Measurements from ENCODE around the gene TXN. TPM values are rescaled to one million over a fixed set of nuclear protein-coding genes. Genes with fewer than 3 reads are reported as not detected.

The TXN gene
- total and polyA plus RNA-seq, 4 experiments from 2014 or later, result 45.6 to 267 (median 122) TPM

GRCh38 chr9:110287289-110287680 lies 31.0 kb upstream of the TXN start:
- H3K27me3 ChIP-seq (ENCODE audit: insufficient read depth, low read length), result no peaks in the 10 kb centered on the region
- ChIA-PET CTCF (ENCODE audit: partially characterized antibody) (no interaction called here), POLR2A (ENCODE audit: partially characterized antibody) (no interaction called here)
- Mint-ChIP-seq H3K9me3 (peaks cover 0 to 4% (median 0%) of the 10 kb centered on the region in 8 donors), H3K36me3 (no peaks in the 10 kb centered on the region), H3K27ac (no peak overlapping the region), H3K27me3 (peaks cover 11 to 16% of the 10 kb centered on the region in 2 donors), H3K4me1 (no peaks in the 10 kb centered on the region), H3K4me3 (no peak overlapping the region)
- H3K4me3 ChIP-seq (ENCODE audit: low read length in 2 of 2), result no peak overlapping the region
- intact Hi-C loops (cut with micrococcal nuclease), result no loop called here
- no peak for DNase-seq
- no peaks in the 10 kb centered on the region for H3K9me3 ChIP-seq (ENCODE audit: control insufficient read depth in 1 of 2, low read length in 2 of 2)
- H3K27ac ChIP-seq (ENCODE audit: low read depth, low read length), result no peak overlapping the region
- H3K4me1 ChIP-seq (ENCODE audit: insufficient read depth, low read length), result no peaks in the 10 kb centered on the region
- H3K36me3 ChIP-seq (ENCODE audit: insufficient read depth, low read length), result no peaks in the 10 kb centered on the region

DNA sequence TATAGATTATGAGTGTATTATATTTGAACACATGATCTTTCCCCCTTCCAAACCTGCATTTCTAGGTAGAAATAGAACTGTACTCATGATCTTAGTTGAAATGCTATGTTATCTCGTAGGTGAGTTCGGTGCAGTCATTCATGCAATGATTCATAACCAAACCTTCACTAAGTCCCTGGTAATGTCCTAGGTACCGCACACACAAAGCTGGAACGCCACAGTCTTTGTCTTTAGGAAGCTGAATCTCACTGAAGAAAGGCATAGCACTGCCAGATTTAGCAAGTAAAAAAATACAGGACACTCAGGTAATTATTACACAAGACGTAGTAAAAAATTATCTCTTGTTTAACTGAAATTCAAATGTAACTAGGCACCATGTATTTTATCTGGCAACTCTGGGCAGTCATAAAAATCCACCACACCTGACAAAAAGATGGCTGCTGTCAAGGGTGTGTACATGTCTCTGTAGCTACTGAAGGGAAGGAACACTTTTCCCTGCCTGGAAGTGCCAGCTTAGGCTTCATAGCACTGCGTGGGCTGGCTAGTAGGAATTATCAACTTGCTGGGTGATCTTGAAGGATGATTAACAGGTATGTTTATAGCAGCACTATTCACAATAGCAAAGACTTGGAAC lies 28.0 kb upstream of the TXN start:
- POLR2A ChIA-PET (ENCODE audit: partially characterized antibody), result no interaction called here
- DNase-seq, result no peak
- intact Hi-C loops (cut with micrococcal nuclease), result no loop called here
- no peak overlapping the region for H3K4me3 ChIP-seq (ENCODE audit: low read length in 2 of 2)
- CTCF ChIA-PET (ENCODE audit: partially characterized antibody), result no interaction called here
- H3K9me3 ChIP-seq (ENCODE audit: control insufficient read depth in 1 of 2, low read length in 2 of 2), result no peaks in the 10 kb centered on the region
- H3K27ac Mint-ChIP-seq, result no peak overlapping the region
- H3K27me3 ChIP-seq (ENCODE audit: insufficient read depth, low read length), result no peaks in the 10 kb centered on the region
- H3K36me3 Mint-ChIP-seq, result no peaks in the 10 kb centered on the region
- H3K4me3 Mint-ChIP-seq, result no peak overlapping the region
- H3K27me3 Mint-ChIP-seq, result peaks cover 12 to 17% of the 10 kb centered on the region in 2 donors
- peaks cover 0 to 4% (median 0%) of the 10 kb centered on the region in 8 donors for H3K9me3 Mint-ChIP-seq
- H3K27ac ChIP-seq (ENCODE audit: low read depth, low read length), result no peak overlapping the region
- no peaks in the 10 kb centered on the region for H3K4me1 Mint-ChIP-seq
- H3K36me3 ChIP-seq (ENCODE audit: insufficient read depth, low read length), result no peaks in the 10 kb centered on the region
- no peaks in the 10 kb centered on the region for H3K4me1 ChIP-seq (ENCODE audit: insufficient read depth, low read length)

DNA sequence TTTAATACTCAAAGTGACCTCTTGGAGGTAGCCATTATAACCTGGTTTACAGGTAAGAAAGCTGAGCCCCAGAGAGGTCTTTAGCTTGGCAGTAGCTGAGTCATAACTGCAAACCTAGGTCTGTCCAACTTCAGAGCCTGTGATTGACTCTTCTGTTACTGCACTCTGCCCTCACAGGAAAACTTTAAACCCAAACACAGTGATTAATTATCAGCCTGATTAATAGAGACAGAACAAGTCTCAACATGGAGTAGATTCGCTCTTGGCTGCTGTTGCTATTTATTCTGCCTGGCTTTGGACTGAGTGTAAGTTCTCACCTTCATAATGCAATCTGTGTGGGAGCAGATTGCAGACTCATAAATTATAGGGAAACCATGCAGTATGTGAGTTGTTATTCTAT lies 27.4 kb upstream of the TXN start:
- Mint-ChIP-seq H3K27ac (no peak overlapping the region), H3K27me3 (peaks cover 13 to 22% of the 10 kb centered on the region in 2 donors), H3K36me3 (no peaks in the 10 kb centered on the region), H3K4me1 (no peaks in the 10 kb centered on the region), H3K4me3 (no peak overlapping the region), H3K9me3 (peaks cover 0 to 4% (median 0%) of the 10 kb centered on the region in 8 donors)
- Histone ChIP-seq H3K27ac (ENCODE audit: low read depth, low read length) (no peak overlapping the region), H3K9me3 (ENCODE audit: control insufficient read depth in 1 of 2, low read length in 2 of 2) (no peaks in the 10 kb centered on the region), H3K4me3 (ENCODE audit: low read length in 2 of 2) (no peak overlapping the region), H3K27me3 (ENCODE audit: insufficient read depth, low read length) (no peaks in the 10 kb centered on the region), H3K36me3 (ENCODE audit: insufficient read depth, low read length) (no peaks in the 10 kb centered on the region), H3K4me1 (ENCODE audit: insufficient read depth, low read length) (no peaks in the 10 kb centered on the region)
- intact Hi-C loops (cut with micrococcal nuclease), result no loop called here
- DNase-seq, result no peak
- POLR2A ChIA-PET (ENCODE audit: partially characterized antibody), result no interaction called here
- CTCF ChIA-PET (ENCODE audit: partially characterized antibody), result no interaction called here

- no peak overlapping the region for H3K27ac ChIP-seq (ENCODE audit: low read depth, low read length)
- H3K4me3 Mint-ChIP-seq, result no peak overlapping the region
- DNase-seq, result no peak
- H3K9me3 Mint-ChIP-seq, result peaks cover 0 to 4% (median 0%) of the 10 kb centered on the region in 8 donors
- H3K36me3 Mint-ChIP-seq, result no peaks in the 10 kb centered on the region
- intact Hi-C loops (cut with micrococcal nuclease), result no loop called here
- CTCF ChIA-PET (ENCODE audit: partially characterized antibody), result no interaction called here
- no peaks in the 10 kb centered on the region for H3K4me1 Mint-ChIP-seq
- H3K9me3 ChIP-seq (ENCODE audit: control insufficient read depth in 1 of 2, low read length in 2 of 2), result no peaks in the 10 kb centered on the region
- no peaks in the 10 kb centered on the region for H3K4me1 ChIP-seq (ENCODE audit: insufficient read depth, low read length)
- no peaks in the 10 kb centered on the region for H3K36me3 ChIP-seq (ENCODE audit: insufficient read depth, low read length)
- POLR2A ChIA-PET (ENCODE audit: partially characterized antibody), result no interaction called here
- no peak overlapping the region for H3K27ac Mint-ChIP-seq
- H3K27me3 Mint-ChIP-seq, result peaks cover 14 to 21% of the 10 kb centered on the region in 2 donors
- H3K4me3 ChIP-seq (ENCODE audit: low read length in 2 of 2), result no peak overlapping the region
- no peaks in the 10 kb centered on the region for H3K27me3 ChIP-seq (ENCODE audit: insufficient read depth, low read length)
Measured at GRCh38 chr9:110282739-110283081, 26.4 kb upstream of the TXN start.

- Histone ChIP-seq H3K9me3 (ENCODE audit: control insufficient read depth in 1 of 2, low read length in 2 of 2) (no peaks in the 10 kb centered on the region), H3K27me3 (ENCODE audit: insufficient read depth, low read length) (no peaks in the 10 kb centered on the region), H3K4me1 (ENCODE audit: insufficient read depth, low read length) (no peaks in the 10 kb centered on the region), H3K4me3 (ENCODE audit: low read length in 2 of 2) (no peak overlapping the region), H3K27ac (ENCODE audit: low read depth, low read length) (no peak overlapping the region), H3K36me3 (ENCODE audit: insufficient read depth, low read length) (no peaks in the 10 kb centered on the region)
- intact Hi-C loops (cut with micrococcal nuclease), result no loop called here
- Mint-ChIP-seq H3K36me3 (no peaks in the 10 kb centered on the region), H3K27ac (no peak overlapping the region), H3K4me3 (no peak overlapping the region), H3K4me1 (no peaks in the 10 kb centered on the region), H3K9me3 (peaks cover 0 to 4% (median 0%) of the 10 kb centered on the region in 8 donors), H3K27me3 (peaks cover 14 to 21% of the 10 kb centered on the region in 2 donors)
- POLR2A ChIA-PET (ENCODE audit: partially characterized antibody), result no interaction called here
- DNase-seq, result no peak
- CTCF ChIA-PET (ENCODE audit: partially characterized antibody), result no interaction called here
Measured at GRCh38 chr9:110282018-110282738, 25.9 kb upstream of the TXN start.

DNA sequence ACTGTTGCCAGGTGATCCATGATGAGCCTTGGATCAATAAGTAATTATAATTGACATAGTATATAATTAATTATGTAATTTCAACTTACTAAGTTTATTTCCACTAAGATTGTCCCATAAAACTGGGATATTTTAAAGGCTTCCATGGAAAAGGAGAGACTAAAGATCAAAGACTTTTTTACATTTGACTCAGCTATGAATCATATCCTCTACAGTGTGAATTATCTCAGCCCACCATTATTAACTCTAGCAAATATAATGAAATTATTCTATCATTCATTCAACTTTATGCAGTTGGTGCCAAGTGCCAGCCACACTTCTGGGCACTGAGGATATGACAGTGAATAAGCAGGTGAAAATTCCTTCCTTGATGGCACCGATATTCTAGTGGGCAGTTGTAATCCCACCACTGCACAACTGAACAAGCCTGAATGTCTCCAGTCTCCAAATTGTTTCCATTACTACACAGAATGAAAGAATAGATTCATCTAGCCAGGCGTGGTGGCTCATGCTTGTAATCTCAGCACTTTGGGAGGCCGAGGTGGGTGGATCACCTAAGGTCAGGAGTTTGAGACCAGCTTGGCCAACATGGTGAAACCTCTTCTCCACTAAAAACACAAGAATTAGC lies 21.9 kb upstream of the TXN start:
- Histone ChIP-seq H3K36me3 (ENCODE audit: insufficient read depth, low read length) (no peaks in the 10 kb centered on the region), H3K4me1 (ENCODE audit: insufficient read depth, low read length) (no peaks in the 10 kb centered on the region), H3K4me3 (ENCODE audit: low read length in 2 of 2) (no peak overlapping the region), H3K9me3 (ENCODE audit: control insufficient read depth in 1 of 2, low read length in 2 of 2) (no peaks in the 10 kb centered on the region), H3K27me3 (ENCODE audit: insufficient read depth, low read length) (no peaks in the 10 kb centered on the region), H3K27ac (ENCODE audit: low read depth, low read length) (no peak overlapping the region)
- H3K27ac Mint-ChIP-seq, result no peak overlapping the region
- intact Hi-C loops (cut with micrococcal nuclease), result no loop called here
- H3K27me3 Mint-ChIP-seq, result peaks cover 7 to 10% of the 10 kb centered on the region in 2 donors
- POLR2A ChIA-PET (ENCODE audit: partially characterized antibody), result no interaction called here
- DNase-seq, result no peak
- CTCF ChIA-PET (ENCODE audit: partially characterized antibody), result no interaction called here
- no peaks in the 10 kb centered on the region for H3K4me1 Mint-ChIP-seq
- peaks cover 0 to 3% (median 0%) of the 10 kb centered on the region in 8 donors for H3K9me3 Mint-ChIP-seq
- H3K36me3 Mint-ChIP-seq, result no peaks in the 10 kb centered on the region
- no peak overlapping the region for H3K4me3 Mint-ChIP-seq

GRCh38 chr9:110276781-110277180 lies 20.5 kb upstream of the TXN start:
- Mint-ChIP-seq H3K9me3 (peaks cover 0 to 3% (median 0%) of the 10 kb centered on the region in 8 donors), H3K4me3 (no peak overlapping the region)
- CTCF ChIA-PET (ENCODE audit: partially characterized antibody), result interaction anchor here (0.6 kb wide), 1 partner anchor 12 kb away, joined by 4 read pairs; no protein-coding TSS in a partner anchor

More at GRCh38 chr9:110276781-110277180, 20.5 kb upstream of the TXN start:
- POLR2A ChIA-PET (ENCODE audit: partially characterized antibody), result no interaction called here
- Mint-ChIP-seq H3K4me1 (no peaks in the 10 kb centered on the region), H3K27me3 (peaks cover 4 to 8% of the 10 kb centered on the region in 2 donors), H3K36me3 (no peaks in the 10 kb centered on the region), H3K27ac (no peak overlapping the region)
- Histone ChIP-seq H3K36me3 (ENCODE audit: insufficient read depth, low read length) (no peaks in the 10 kb centered on the region), H3K4me3 (ENCODE audit: low read length in 2 of 2) (no peak overlapping the region), H3K27ac (ENCODE audit: low read depth, low read length) (no peak overlapping the region), H3K27me3 (ENCODE audit: insufficient read depth, low read length) (no peaks in the 10 kb centered on the region), H3K4me1 (ENCODE audit: insufficient read depth, low read length) (no peaks in the 10 kb centered on the region), H3K9me3 (ENCODE audit: control insufficient read depth in 1 of 2, low read length in 2 of 2) (no peaks in the 10 kb centered on the region)
- intact Hi-C loops (cut with micrococcal nuclease), result no loop called here
- no peak for DNase-seq
